HCT116 (cell line): ENCODE results near the gene AFAP1L1. TPM values are rescaled to one million over a fixed set of nuclear protein-coding genes. Genes with fewer than 3 reads are reported as not detected.

ENCODE experiments used
- ATAC-seq: fragments of 200-7000 bp; cut with Tn5 transposase; 2 replicates; pipeline ENCODE4 v1.9.1; 2020; ENCODE audit warnings: mild to moderate bottlenecking, moderate library complexity
- BruUV-seq: library from RNA; stranded (reverse); fragments of 400-500 nt; replicated peaks from 2 replicates; lab custom pipeline; 2021; lab: Mats Ljungman, UMichigan
- CTCF ChIA-PET: fragments of 300-600 bp; sonication (Branson Sonifier 250); formaldehyde crosslinking; loops from one replicate; lab custom pipeline; 2021; ENCODE audit warnings: antibody characterized with exemption; lab: Charles Lee
- POLR2A ChIA-PET: fragments of 300-600, 350-600 bp; sonication (Branson Sonifier 250); formaldehyde crosslinking; loops from one replicate; lab custom pipeline; 2021; ENCODE audit warnings: antibody characterized with exemption; lab: Charles Lee
- RAD21 ChIA-PET, 2 experiments: fragments of 300-600 bp; sonication (Branson Sonifier 250); formaldehyde crosslinking; loops; one replicate each; lab custom pipeline; 2023; ENCODE audit warnings: low total read pairs in 2 of 2; ENCODE audit not compliant: uncharacterized antibody in 2 of 2, unreplicated experiment in 2 of 2, low non-redundant PET in 1 of 2; lab: Charles Lee
- DNase-seq: peaks from one replicate; pipeline ENCODE4 v3.0.0-alpha.2; 2010; ENCODE audit warnings: low read depth, low spot score
- H2AFZ ChIP-seq: fragments of 200-600 bp; shearing (Covaris generic), sonication (generic); 2 replicates; pipeline ENCODE4 v1.6.1; 2017; ENCODE audit warnings: low read depth, mixed run types, mixed read lengths, antibody characterized with exemption, low read length; ENCODE audit not compliant: poor library complexity, severe bottlenecking
- H3K27ac ChIP-seq: 2 replicates; pipeline ENCODE4 v1.5.1; 2012; ENCODE audit warnings: low read depth, low read length
- H3K27me3 ChIP-seq: fragments of 200-600 bp; sonication (generic); 2 replicates; pipeline ENCODE4 v1.6.1; 2016; ENCODE audit warnings: mixed run types, low read length, mixed read lengths; ENCODE audit not compliant: insufficient read depth
- H3K36me3 ChIP-seq, 2 experiments: fragments of 200-500 bp in 1 of 2; fragments of 200-600 bp in 1 of 2; sonication (Bioruptor generic) in 1 of 2; sonication (generic) in 1 of 2; 2 replicates each; pipeline versions ENCODE4 v1.5.1 to v1.6.1; 2014 to 2016; ENCODE audit warnings: low read length in 2 of 2, inconsistent platforms in 1 of 2, mixed read lengths in 1 of 2, mixed run types in 1 of 2; ENCODE audit not compliant: insufficient read depth in 2 of 2, control insufficient read depth in 1 of 2
- H3K4me1 ChIP-seq, 2 experiments: fragments of 200-600 bp in 1 of 2; sonication (generic) in 1 of 2; 2 replicates each; pipeline versions ENCODE4 v1.5.1 to v1.6.1; 2012 to 2017; ENCODE audit warnings: low read length in 2 of 2, inconsistent platforms in 1 of 2, mild to moderate bottlenecking in 1 of 2, mixed read lengths in 1 of 2, mixed run types in 1 of 2, moderate library complexity in 1 of 2; ENCODE audit not compliant: insufficient read depth in 2 of 2, control insufficient read depth in 1 of 2
- H3K4me2 ChIP-seq: fragments of 200-600 bp; sonication (generic); 2 replicates; pipeline ENCODE4 v1.6.1; 2017; ENCODE audit warnings: mixed run types, low read length, mixed read lengths
- H3K4me3 ChIP-seq, 2 experiments: fragments of 200-600 bp in 1 of 2; sonication (generic) in 1 of 2; replicated peaks in 1 of 2; 2 replicates each; pipeline ENCODE4 v1.5.1; 2011 to 2016; ENCODE audit warnings: low read length in 2 of 2, control low read depth in 1 of 2, low read depth in 1 of 2, mild to moderate bottlenecking in 1 of 2, mixed read lengths in 1 of 2, mixed run types in 1 of 2
- H3K79me2 ChIP-seq: fragments of 200-600 bp; sonication (generic); 2 replicates; pipeline ENCODE4 v1.6.1; 2017; ENCODE audit warnings: mild to moderate bottlenecking, mixed run types, low read length, moderate library complexity, mixed read lengths; ENCODE audit not compliant: insufficient read depth
- H3K9ac ChIP-seq: fragments of 200-600 bp; sonication (generic); 2 replicates; pipeline ENCODE4 v1.6.1; 2016; ENCODE audit warnings: low read length, mixed read lengths
- H3K9me2 ChIP-seq: fragments of 200-600 bp; sonication (generic), shearing (Covaris generic); 2 replicates; pipeline ENCODE4 v1.6.1; 2017; ENCODE audit warnings: mixed run types, mild to moderate bottlenecking, moderate library complexity; ENCODE audit not compliant: insufficient read depth
- H3K9me3 ChIP-seq, 2 experiments: fragments of 200-500 bp in 1 of 2; fragments of 200-600 bp in 1 of 2; sonication (Bioruptor generic) in 1 of 2; sonication (generic) in 1 of 2; 2 replicates each; pipeline ENCODE4 v1.6.1; 2014 to 2017; ENCODE audit warnings: low read length in 2 of 2, mixed read lengths in 2 of 2, inconsistent platforms in 1 of 2, low read depth in 1 of 2, mild to moderate bottlenecking in 1 of 2, mixed run types in 1 of 2, moderate library complexity in 1 of 2; ENCODE audit not compliant: control insufficient read depth in 1 of 2, insufficient read depth in 1 of 2
- H4K20me1 ChIP-seq: fragments of 200-600 bp; sonication (generic), shearing (Covaris generic); 2 replicates; pipeline ENCODE4 v1.6.1; 2017; ENCODE audit warnings: mixed run types, mild to moderate bottlenecking, moderate library complexity; ENCODE audit not compliant: insufficient read depth
- CEBPB ChIP-seq: IDR thresholded peaks from 2 replicates; pipeline ENCODE4 v1.6.1; 2012; ENCODE audit warnings: low read depth
- ELF1 ChIP-seq: IDR thresholded peaks from 2 replicates; pipeline ENCODE4 v1.6.1; 2012; ENCODE audit warnings: low read depth, borderline replicate concordance
- EZH2phosphoT487 ChIP-seq: fragments of 200-600 bp; IDR thresholded peaks from 2 replicates; pipeline ENCODE4 v1.6.1; 2018; ENCODE audit warnings: antibody characterized with exemption, borderline replicate concordance
- POLR2AphosphoS5 ChIP-seq: IDR thresholded peaks from 2 replicates; pipeline ENCODE4 v1.6.1; 2011; ENCODE audit warnings: mild to moderate bottlenecking, low read depth, low read length, moderate library complexity
- RAD21 ChIP-seq: IDR thresholded peaks from 2 replicates; pipeline ENCODE4 v1.6.1; 2012; ENCODE audit warnings: low read depth, mild to moderate bottlenecking
- YY1 ChIP-seq: IDR thresholded peaks from 2 replicates; pipeline ENCODE4 v1.6.1; 2011; ENCODE audit warnings: low read length, low read depth, moderate library complexity, mild to moderate bottlenecking; ENCODE audit not compliant: insufficient replicate concordance; ENCODE audit errors: extremely low read depth
- ZFX ChIP-seq: fragments of 450-650 bp; IDR thresholded peaks from 2 replicates; pipeline ENCODE4 v1.6.1; 2017
- intact Hi-C: fragments of 100-400 bp; cut with micrococcal nuclease; formaldehyde crosslinking; loops from 2 replicates; pipeline ENCODE4 v1.10.0; 2022
- total RNA-seq: library from RNA; stranded (reverse); gene quantifications from one replicate; pipeline ENCODE4 v1.2.1, GENCODE V29; 2021; ENCODE audit not compliant: unreplicated experiment
- TF ChIP-seq, protein P1 (sequence below): IDR thresholded peaks from 2 replicates; pipeline ENCODE4 v1.6.1; 2011; ENCODE audit warnings: mild to moderate bottlenecking, low read length, moderate library complexity; ENCODE audit not compliant: insufficient replicate concordance; ENCODE audit errors: extremely low read depth
- TF ChIP-seq, protein P2 (sequence below): IDR thresholded peaks from 2 replicates; pipeline ENCODE4 v1.6.1; 2012; ENCODE audit warnings: low read depth
- TF ChIP-seq, protein P3 (sequence below), 3 experiments: fragments of 200-600 bp in 1 of 3; sonication (generic) in 1 of 3; IDR thresholded peaks in 2 of 3; conservative IDR thresholded peaks in 1 of 3; 2 replicates each; pipeline ENCODE4 v1.5.1; 2012 to 2017; ENCODE audit warnings: low read depth in 2 of 3, low read length in 2 of 3, antibody characterized with exemption in 1 of 3, borderline replicate concordance in 1 of 3, control low read depth in 1 of 3, mild to moderate bottlenecking in 1 of 3, mixed read lengths in 1 of 3, mixed run types in 1 of 3, moderate library complexity in 1 of 3; ENCODE audit not compliant: insufficient read depth in 1 of 3
- TF ChIP-seq, protein P4 (sequence below): IDR thresholded peaks from 2 replicates; pipeline ENCODE4 v1.6.1; 2012
- TF ChIP-seq, protein P5 (sequence below): IDR thresholded peaks from 2 replicates; pipeline ENCODE4 v1.6.1; 2012

AFAP1L1 gene
- total RNA-seq, 1 experiment from 2014 or later = 4.3 TPM

DNA sequence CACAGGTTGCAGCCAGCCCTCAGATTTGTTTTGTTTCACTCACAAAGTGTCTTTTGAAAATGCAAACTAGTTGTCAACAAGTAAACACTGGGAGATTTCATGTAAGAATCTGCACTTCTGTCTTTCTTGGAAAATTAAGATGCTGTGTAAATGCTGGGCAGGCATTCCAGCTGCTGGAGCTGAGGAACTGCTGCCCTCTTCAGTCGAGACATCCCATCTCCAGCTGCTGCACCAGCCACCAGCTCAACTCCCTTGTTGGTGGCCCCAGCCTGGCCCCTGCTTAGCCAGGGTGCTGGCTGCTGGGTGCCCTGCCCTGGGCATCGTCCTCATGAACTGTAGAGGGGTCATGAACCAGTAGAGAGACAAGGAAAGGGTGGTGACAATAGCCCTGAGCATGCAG lies 33.1 kb upstream of the AFAP1L1 start:
- no peaks in the 10 kb centered on the region for H3K9me3 ChIP-seq
- TF ChIP-seq, protein P1, sequence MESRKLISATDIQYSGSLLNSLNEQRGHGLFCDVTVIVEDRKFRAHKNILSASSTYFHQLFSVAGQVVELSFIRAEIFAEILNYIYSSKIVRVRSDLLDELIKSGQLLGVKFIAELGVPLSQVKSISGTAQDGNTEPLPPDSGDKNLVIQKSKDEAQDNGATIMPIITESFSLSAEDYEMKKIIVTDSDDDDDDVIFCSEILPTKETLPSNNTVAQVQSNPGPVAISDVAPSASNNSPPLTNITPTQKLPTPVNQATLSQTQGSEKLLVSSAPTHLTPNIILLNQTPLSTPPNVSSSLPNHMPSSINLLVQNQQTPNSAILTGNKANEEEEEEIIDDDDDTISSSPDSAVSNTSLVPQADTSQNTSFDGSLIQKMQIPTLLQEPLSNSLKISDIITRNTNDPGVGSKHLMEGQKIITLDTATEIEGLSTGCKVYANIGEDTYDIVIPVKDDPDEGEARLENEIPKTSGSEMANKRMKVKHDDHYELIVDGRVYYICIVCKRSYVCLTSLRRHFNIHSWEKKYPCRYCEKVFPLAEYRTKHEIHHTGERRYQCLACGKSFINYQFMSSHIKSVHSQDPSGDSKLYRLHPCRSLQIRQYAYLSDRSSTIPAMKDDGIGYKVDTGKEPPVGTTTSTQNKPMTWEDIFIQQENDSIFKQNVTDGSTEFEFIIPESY = no peak
- peak; percentile 50 for TF ChIP-seq RAD21
- no peaks in the 10 kb centered on the region for H3K79me2 ChIP-seq
- no peak overlapping the region for H2AFZ ChIP-seq
- no TSS peak for BruUV-seq
- no peaks in the 10 kb centered on the region for H4K20me1 ChIP-seq
- intact Hi-C loops = no loop called here
- RAD21 ChIA-PET = no interaction called here
- CTCF ChIA-PET = interaction anchor here (1.0 to 1.5 kb wide), 3 partner anchors 10 to 123 kb away, joined by 3 to 7 read pairs (median 4); no protein-coding TSS in a partner anchor
- H3K4me1 ChIP-seq = no peaks in the 10 kb centered on the region
- H3K9me2 ChIP-seq = no peaks in the 10 kb centered on the region
- DNase-seq (no peak), ATAC-seq (0 out of 2 replicates have a peak, but pooled peaks have one; percentile 47)
- H3K27me3 ChIP-seq = no peaks in the 10 kb centered on the region
- H3K36me3 ChIP-seq = no peaks in the 10 kb centered on the region
- no peak overlapping the region for H3K9ac ChIP-seq
- no peak overlapping the region for H3K4me2 ChIP-seq
- POLR2A ChIA-PET = no interaction called here
- no peak overlapping the region for H3K27ac ChIP-seq
- H3K4me3 ChIP-seq = no peak overlapping the region

DNA sequence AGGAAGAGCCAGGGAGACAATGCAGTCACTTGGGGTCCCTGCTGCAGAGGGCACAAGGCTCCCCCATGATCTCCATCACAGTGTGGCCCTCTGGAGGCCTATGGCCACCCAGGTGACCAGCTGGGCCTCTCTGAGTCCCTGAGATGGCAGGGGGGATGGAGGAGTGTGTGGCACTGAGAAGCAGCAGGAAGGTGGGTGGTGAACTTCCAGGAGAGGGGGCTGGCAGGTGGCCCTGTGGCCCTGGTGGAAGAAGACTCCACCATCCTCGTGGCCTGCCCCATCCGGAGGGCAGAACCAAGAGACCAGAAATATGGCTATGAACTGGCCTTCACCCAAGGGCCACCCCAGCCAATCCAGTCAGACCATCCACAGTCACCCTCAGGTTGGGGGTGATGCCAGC lies 31.7 kb upstream of the AFAP1L1 start:
- intact Hi-C loops = no loop called here
- no TSS peak for BruUV-seq
- Histone ChIP-seq H3K4me1 (no peaks in the 10 kb centered on the region), H3K27ac (no peak overlapping the region), H4K20me1 (no peaks in the 10 kb centered on the region), H3K4me2 (no peak overlapping the region), H3K9me2 (no peaks in the 10 kb centered on the region), H3K9me3 (no peaks in the 10 kb centered on the region), H3K4me3 (no peak overlapping the region), H3K36me3 (no peaks in the 10 kb centered on the region), H2AFZ (no peak overlapping the region), H3K79me2 (no peaks in the 10 kb centered on the region), H3K27me3 (no peaks in the 10 kb centered on the region), H3K9ac (no peak overlapping the region)
- ATAC-seq (no peak), DNase-seq (no peak)
- RAD21 ChIA-PET = no interaction called here
- CTCF ChIA-PET = no interaction called here
- POLR2A ChIA-PET = no interaction called here
- TF ChIP-seq, protein P2, sequence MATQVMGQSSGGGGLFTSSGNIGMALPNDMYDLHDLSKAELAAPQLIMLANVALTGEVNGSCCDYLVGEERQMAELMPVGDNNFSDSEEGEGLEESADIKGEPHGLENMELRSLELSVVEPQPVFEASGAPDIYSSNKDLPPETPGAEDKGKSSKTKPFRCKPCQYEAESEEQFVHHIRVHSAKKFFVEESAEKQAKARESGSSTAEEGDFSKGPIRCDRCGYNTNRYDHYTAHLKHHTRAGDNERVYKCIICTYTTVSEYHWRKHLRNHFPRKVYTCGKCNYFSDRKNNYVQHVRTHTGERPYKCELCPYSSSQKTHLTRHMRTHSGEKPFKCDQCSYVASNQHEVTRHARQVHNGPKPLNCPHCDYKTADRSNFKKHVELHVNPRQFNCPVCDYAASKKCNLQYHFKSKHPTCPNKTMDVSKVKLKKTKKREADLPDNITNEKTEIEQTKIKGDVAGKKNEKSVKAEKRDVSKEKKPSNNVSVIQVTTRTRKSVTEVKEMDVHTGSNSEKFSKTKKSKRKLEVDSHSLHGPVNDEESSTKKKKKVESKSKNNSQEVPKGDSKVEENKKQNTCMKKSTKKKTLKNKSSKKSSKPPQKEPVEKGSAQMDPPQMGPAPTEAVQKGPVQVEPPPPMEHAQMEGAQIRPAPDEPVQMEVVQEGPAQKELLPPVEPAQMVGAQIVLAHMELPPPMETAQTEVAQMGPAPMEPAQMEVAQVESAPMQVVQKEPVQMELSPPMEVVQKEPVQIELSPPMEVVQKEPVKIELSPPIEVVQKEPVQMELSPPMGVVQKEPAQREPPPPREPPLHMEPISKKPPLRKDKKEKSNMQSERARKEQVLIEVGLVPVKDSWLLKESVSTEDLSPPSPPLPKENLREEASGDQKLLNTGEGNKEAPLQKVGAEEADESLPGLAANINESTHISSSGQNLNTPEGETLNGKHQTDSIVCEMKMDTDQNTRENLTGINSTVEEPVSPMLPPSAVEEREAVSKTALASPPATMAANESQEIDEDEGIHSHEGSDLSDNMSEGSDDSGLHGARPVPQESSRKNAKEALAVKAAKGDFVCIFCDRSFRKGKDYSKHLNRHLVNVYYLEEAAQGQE = no peak
- TF ChIP-seq, protein P3, sequence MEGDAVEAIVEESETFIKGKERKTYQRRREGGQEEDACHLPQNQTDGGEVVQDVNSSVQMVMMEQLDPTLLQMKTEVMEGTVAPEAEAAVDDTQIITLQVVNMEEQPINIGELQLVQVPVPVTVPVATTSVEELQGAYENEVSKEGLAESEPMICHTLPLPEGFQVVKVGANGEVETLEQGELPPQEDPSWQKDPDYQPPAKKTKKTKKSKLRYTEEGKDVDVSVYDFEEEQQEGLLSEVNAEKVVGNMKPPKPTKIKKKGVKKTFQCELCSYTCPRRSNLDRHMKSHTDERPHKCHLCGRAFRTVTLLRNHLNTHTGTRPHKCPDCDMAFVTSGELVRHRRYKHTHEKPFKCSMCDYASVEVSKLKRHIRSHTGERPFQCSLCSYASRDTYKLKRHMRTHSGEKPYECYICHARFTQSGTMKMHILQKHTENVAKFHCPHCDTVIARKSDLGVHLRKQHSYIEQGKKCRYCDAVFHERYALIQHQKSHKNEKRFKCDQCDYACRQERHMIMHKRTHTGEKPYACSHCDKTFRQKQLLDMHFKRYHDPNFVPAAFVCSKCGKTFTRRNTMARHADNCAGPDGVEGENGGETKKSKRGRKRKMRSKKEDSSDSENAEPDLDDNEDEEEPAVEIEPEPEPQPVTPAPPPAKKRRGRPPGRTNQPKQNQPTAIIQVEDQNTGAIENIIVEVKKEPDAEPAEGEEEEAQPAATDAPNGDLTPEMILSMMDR (IDR thresholded peaks at IDR 0.05 in 2 of 3, conservative IDR thresholded peaks at IDR 0.05 in 1 of 3; ENCODE audit: borderline replicate concordance in 1 of 3, insufficient read depth in 1 of 3, low read depth in 2 of 3, low read length in 2 of 3) = no peak
- TF ChIP-seq, protein P4, sequence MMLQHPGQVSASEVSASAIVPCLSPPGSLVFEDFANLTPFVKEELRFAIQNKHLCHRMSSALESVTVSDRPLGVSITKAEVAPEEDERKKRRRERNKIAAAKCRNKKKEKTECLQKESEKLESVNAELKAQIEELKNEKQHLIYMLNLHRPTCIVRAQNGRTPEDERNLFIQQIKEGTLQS = no peak
- TF ChIP-seq ELF1 (no peak), POLR2AphosphoS5 (no peak), EZH2phosphoT487 (no peak), ZFX (no peak), CEBPB (no peak), YY1 (no peak)
- TF ChIP-seq, protein P5, sequence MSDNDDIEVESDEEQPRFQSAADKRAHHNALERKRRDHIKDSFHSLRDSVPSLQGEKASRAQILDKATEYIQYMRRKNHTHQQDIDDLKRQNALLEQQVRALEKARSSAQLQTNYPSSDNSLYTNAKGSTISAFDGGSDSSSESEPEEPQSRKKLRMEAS = no peak
